Neuronal stem cell (in vitro differentiated cells): ENCODE results near the gene FJX1.

Experiments used
- DNase-seq: peaks from one replicate; pipeline ENCODE4 v3.0.0-alpha.2; 2013; ENCODE audit warnings: low spot score
- H2AFZ ChIP-seq: one replicate; pipeline ENCODE4 v1.6.1; 2013; ENCODE audit warnings: mild to moderate bottlenecking, low read length, inconsistent platforms
- H2AK5ac ChIP-seq: 2 replicates; pipeline ENCODE4 v1.6.1; 2013; ENCODE audit warnings: low read depth, mild to moderate bottlenecking, inconsistent platforms, low read length, moderate library complexity, mixed read lengths
- H2BK120ac ChIP-seq: 2 replicates; pipeline ENCODE4 v1.6.1; 2013; ENCODE audit warnings: low read depth, mild to moderate bottlenecking, inconsistent platforms, low read length, moderate library complexity, mixed read lengths
- H2BK12ac ChIP-seq: one replicate; pipeline ENCODE4 v1.6.1; 2013; ENCODE audit warnings: low read length, inconsistent platforms
- H2BK15ac ChIP-seq: 2 replicates; pipeline ENCODE4 v1.6.1; 2013; ENCODE audit warnings: mild to moderate bottlenecking, low read length, inconsistent platforms, mixed read lengths
- H2BK5ac ChIP-seq: one replicate; pipeline ENCODE4 v1.6.1; 2013; ENCODE audit warnings: inconsistent platforms, mild to moderate bottlenecking, low read length, moderate library complexity
- H3K14ac ChIP-seq: one replicate; pipeline ENCODE4 v1.6.1; 2013; ENCODE audit warnings: low read length, inconsistent platforms
- H3K18ac ChIP-seq: 2 replicates; pipeline ENCODE4 v1.6.1; 2013; ENCODE audit warnings: low read length, inconsistent platforms
- H3K23ac ChIP-seq: 2 replicates; pipeline ENCODE4 v1.6.1; 2013; ENCODE audit warnings: low read depth, mild to moderate bottlenecking, mixed read lengths, low read length, inconsistent platforms; ENCODE audit not compliant: poor library complexity
- H3K27ac ChIP-seq: replicated peaks from 3 replicates; pipeline ENCODE4 v1.5.1; 2013; ENCODE audit warnings: low read length, inconsistent platforms
- H3K27me3 ChIP-seq, 3 experiments: 2 replicates each; pipeline ENCODE4 v1.6.1; 2013; ENCODE audit warnings: low read length in 3 of 3, mild to moderate bottlenecking in 2 of 3, inconsistent platforms in 1 of 3, low read depth in 1 of 3, mixed read lengths in 1 of 3, moderate library complexity in 1 of 3; ENCODE audit not compliant: control insufficient read depth in 3 of 3, insufficient read depth in 3 of 3
- H3K36me3 ChIP-seq, 2 donors: replicated peaks in 1 of 2; 2 replicates each; pipeline ENCODE4 v1.6.1; 2013; ENCODE audit warnings: low read length in 2 of 2; ENCODE audit not compliant: control insufficient read depth in 2 of 2, insufficient read depth in 2 of 2
- H3K4ac ChIP-seq: 2 replicates; pipeline ENCODE4 v1.6.1; 2013; ENCODE audit warnings: inconsistent platforms, mild to moderate bottlenecking, low read length, moderate library complexity
- H3K4me1 ChIP-seq, 2 donors: 1 replicate in 1 of 2; 2 replicates in 1 of 2; pipeline ENCODE4 v1.6.1; 2013; ENCODE audit warnings: low read length in 2 of 2, low read depth in 1 of 2; ENCODE audit not compliant: control insufficient read depth in 2 of 2, insufficient read depth in 1 of 2
- H3K4me2 ChIP-seq: one replicate; pipeline ENCODE4 v1.6.1; 2013; ENCODE audit warnings: mild to moderate bottlenecking, low read length, inconsistent platforms; ENCODE audit not compliant: insufficient read depth, poor library complexity, severe bottlenecking
- H3K4me3 ChIP-seq, 2 donors: 2 replicates each; pipeline ENCODE4 v1.5.1; 2013; ENCODE audit warnings: low read length in 2 of 2, mild to moderate bottlenecking in 2 of 2, inconsistent platforms in 1 of 2, moderate library complexity in 1 of 2
- H3K79me1 ChIP-seq: one replicate; pipeline ENCODE4 v1.6.1; 2013; ENCODE audit warnings: low read depth, mild to moderate bottlenecking, inconsistent platforms, low read length, moderate library complexity
- H3K9ac ChIP-seq: one replicate; pipeline ENCODE4 v1.6.1; 2013; ENCODE audit warnings: mild to moderate bottlenecking, low read depth, low read length, inconsistent platforms; ENCODE audit not compliant: poor library complexity
- H3K9me3 ChIP-seq, 2 donors: replicated peaks in 1 of 2; 2 replicates each; pipeline versions ENCODE3 to v1.6.1; 2013; ENCODE audit warnings: low read length in 2 of 2, mild to moderate bottlenecking in 2 of 2, inconsistent platforms in 1 of 2, low read depth in 1 of 2, mixed read lengths in 1 of 2, moderate library complexity in 1 of 2; ENCODE audit not compliant: control insufficient read depth in 2 of 2, insufficient read depth in 1 of 2
- H4K8ac ChIP-seq: one replicate; pipeline ENCODE4 v1.6.1; 2013; ENCODE audit warnings: low read depth, mild to moderate bottlenecking, inconsistent platforms, low read length, moderate library complexity
- H4K91ac ChIP-seq: one replicate; pipeline ENCODE4 v1.6.1; 2013; ENCODE audit warnings: low read length, low read depth, mild to moderate bottlenecking, inconsistent platforms; ENCODE audit not compliant: poor library complexity
- WGBS, 2 donors: extraction: QIAGEN DNeasy Blood & Tissue Kit; methylation state at CpG; one replicate each; pipeline ENCODE4 v1.1.7; 2013; ENCODE audit warnings: missing lambda C conversion rate in 2 of 2, mixed read lengths in 1 of 2; ENCODE audit not compliant: insufficient read length in 2 of 2, insufficient replicate concordance in 1 of 2; ENCODE audit errors: extremely low coverage in 2 of 2; 5-methylcytosine and 5-hydroxymethylcytosine counted together

Gene FJX1

GRCh38 chr11:35598254-35599125, 19.8 kb upstream of the FJX1 start:
- no peak overlapping the region for H3K4ac ChIP-seq
- WGBS, 2 donors: no CpG with 5 or more reads among the region's 3 CpGs
- H3K27ac ChIP-seq: no peak overlapping the region

GRCh38 chr11:35600331-35600838, 17.9 kb upstream of the FJX1 start:
- Histone ChIP-seq H2BK12ac (no peak overlapping the region), H3K27ac (no peak overlapping the region), H4K91ac (peak overlapping the region; percentile 23), H2BK120ac (no peak overlapping the region), H2AFZ (no peak overlapping the region), H2BK15ac (no peak overlapping the region), H3K9me3 (no peaks in the 10 kb centered on the region), H3K4me3 (no peak overlapping the region), H3K79me1 (no peaks in the 10 kb centered on the region), H3K14ac (no peak overlapping the region), H3K27me3 (no peaks in the 10 kb centered on the region), H2AK5ac (no peak overlapping the region), H3K18ac (no peak overlapping the region), H3K9ac (no peak overlapping the region), H3K4me1 (peaks cover 0 to under 1% of the 10 kb centered on the region in 2 donors), H3K4ac (no peak overlapping the region), H2BK5ac (no peak overlapping the region), H3K4me2 (no peak overlapping the region), H3K36me3 (no peaks in the 10 kb centered on the region), H3K23ac (no peak overlapping the region), H4K8ac (no peak overlapping the region)
- WGBS, 2 donors: no CpG with 5 or more reads among the region's 4 CpGs
- no peak for DNase-seq

More at GRCh38 chr11:35598254-35599125, 19.8 kb upstream of the FJX1 start:
- no peak overlapping the region for H3K4me3 ChIP-seq
- DNase-seq: no peak
- H2AFZ ChIP-seq: no peak overlapping the region
- H2AK5ac ChIP-seq: no peak overlapping the region
- no peaks in the 10 kb centered on the region for H3K79me1 ChIP-seq
- H3K14ac ChIP-seq: no peak overlapping the region
- no peak overlapping the region for H2BK12ac ChIP-seq
- peaks cover 0 to 2% of the 10 kb centered on the region in 2 donors for H3K9me3 ChIP-seq
- H3K18ac ChIP-seq: no peak overlapping the region
- H3K4me1 ChIP-seq: no peaks in the 10 kb centered on the region
- no peaks in the 10 kb centered on the region for H3K27me3 ChIP-seq
- H2BK120ac ChIP-seq: no peak overlapping the region
- no peaks in the 10 kb centered on the region for H3K36me3 ChIP-seq
- H4K8ac ChIP-seq: no peak overlapping the region
- H3K4me2 ChIP-seq: no peak overlapping the region
- no peak overlapping the region for H2BK15ac ChIP-seq
- no peak overlapping the region for H4K91ac ChIP-seq
- H2BK5ac ChIP-seq: no peak overlapping the region
- H3K9ac ChIP-seq: no peak overlapping the region
- H3K23ac ChIP-seq: no peak overlapping the region

GRCh38 chr11:35602160-35602793, 16.0 kb upstream of the FJX1 start:
- Histone ChIP-seq H3K4me1 (peaks cover 0 to 4% of the 10 kb centered on the region in 2 donors), H2BK12ac (no peak overlapping the region), H3K27me3 (no peaks in the 10 kb centered on the region), H3K4me3 (no peak overlapping the region), H4K91ac (no peak overlapping the region), H3K14ac (no peak overlapping the region), H3K36me3 (no peaks in the 10 kb centered on the region), H3K4ac (no peak overlapping the region), H2AK5ac (no peak overlapping the region), H2BK15ac (no peak overlapping the region), H3K18ac (no peak overlapping the region), H2BK120ac (no peak overlapping the region), H2AFZ (no peak overlapping the region), H4K8ac (no peak overlapping the region), H3K9ac (no peak overlapping the region), H3K9me3 (no peaks in the 10 kb centered on the region), H3K79me1 (no peaks in the 10 kb centered on the region), H3K4me2 (no peak overlapping the region), H2BK5ac (no peak overlapping the region), H3K23ac (no peak overlapping the region), H3K27ac (no peak overlapping the region)
- no peak for DNase-seq
- WGBS, 2 donors: no CpG with 5 or more reads among the region's 5 CpGs

- Histone ChIP-seq H3K36me3 (no peaks in the 10 kb centered on the region), H3K4me2 (no peak overlapping the region), H3K9me3 (no peaks in the 10 kb centered on the region), H4K8ac (no peak overlapping the region), H3K4me1 (peaks cover 0 to 4% of the 10 kb centered on the region in 2 donors), H2BK15ac (no peak overlapping the region), H3K23ac (no peak overlapping the region), H2AFZ (no peak overlapping the region), H3K27me3 (no peaks in the 10 kb centered on the region), H3K27ac (no peak overlapping the region), H3K18ac (no peak overlapping the region), H4K91ac (no peak overlapping the region), H3K14ac (no peak overlapping the region), H3K79me1 (no peaks in the 10 kb centered on the region), H2BK12ac (no peak overlapping the region), H2AK5ac (no peak overlapping the region), H3K9ac (no peak overlapping the region), H3K4ac (no peak overlapping the region), H2BK5ac (no peak overlapping the region), H3K4me3 (no peak overlapping the region), H2BK120ac (no peak overlapping the region)
- WGBS, 2 donors: no CpG with 5 or more reads among the region's 3 CpGs
- no peak for DNase-seq
These were observed 15.3 kb upstream of the FJX1 start for GRCh38 chr11:35602979-35603378.
